ENCODE data around the gene ACTN1. TPM values are rescaled to one million over a fixed set of nuclear protein-coding genes. Genes with fewer than 3 reads are reported as not detected.

Gene ACTN1
- total RNA-seq, 1 donor from 2014 or later, result 479 TPM

DNA sequence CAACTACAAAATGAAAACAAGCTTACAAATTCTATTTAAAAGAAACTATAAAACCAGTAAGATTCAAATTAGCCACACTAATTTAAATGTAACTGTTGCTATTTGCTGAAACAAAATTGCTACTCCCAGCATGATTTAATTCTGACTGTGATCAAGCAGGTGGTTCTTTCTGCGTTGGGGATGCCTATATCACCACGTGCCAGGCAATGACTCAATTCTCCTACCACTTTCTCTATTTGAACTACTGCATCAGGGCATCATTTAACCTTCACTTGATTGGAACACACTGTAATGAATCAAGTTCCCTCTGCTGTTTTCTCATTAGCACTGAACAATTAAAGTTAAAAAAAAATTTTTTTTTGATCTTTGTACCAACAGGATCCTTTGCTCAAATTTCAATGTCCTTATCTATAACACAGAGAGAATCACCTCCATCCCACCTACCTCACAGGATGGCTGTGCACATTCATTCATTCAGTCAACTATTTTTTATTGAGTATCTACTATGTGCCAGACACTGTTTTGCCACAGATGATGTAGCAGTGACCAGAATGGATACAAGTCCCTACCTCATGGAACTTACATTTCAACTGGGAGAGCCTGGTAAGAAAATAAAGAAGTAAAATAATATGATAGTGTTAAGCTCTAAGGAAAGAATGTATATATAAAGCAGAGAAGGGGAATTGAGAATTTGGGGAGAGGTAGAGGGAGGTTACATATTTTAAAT is 8.0 kb upstream of the ACTN1 start:
- TF ChIP-seq, protein P1, sequence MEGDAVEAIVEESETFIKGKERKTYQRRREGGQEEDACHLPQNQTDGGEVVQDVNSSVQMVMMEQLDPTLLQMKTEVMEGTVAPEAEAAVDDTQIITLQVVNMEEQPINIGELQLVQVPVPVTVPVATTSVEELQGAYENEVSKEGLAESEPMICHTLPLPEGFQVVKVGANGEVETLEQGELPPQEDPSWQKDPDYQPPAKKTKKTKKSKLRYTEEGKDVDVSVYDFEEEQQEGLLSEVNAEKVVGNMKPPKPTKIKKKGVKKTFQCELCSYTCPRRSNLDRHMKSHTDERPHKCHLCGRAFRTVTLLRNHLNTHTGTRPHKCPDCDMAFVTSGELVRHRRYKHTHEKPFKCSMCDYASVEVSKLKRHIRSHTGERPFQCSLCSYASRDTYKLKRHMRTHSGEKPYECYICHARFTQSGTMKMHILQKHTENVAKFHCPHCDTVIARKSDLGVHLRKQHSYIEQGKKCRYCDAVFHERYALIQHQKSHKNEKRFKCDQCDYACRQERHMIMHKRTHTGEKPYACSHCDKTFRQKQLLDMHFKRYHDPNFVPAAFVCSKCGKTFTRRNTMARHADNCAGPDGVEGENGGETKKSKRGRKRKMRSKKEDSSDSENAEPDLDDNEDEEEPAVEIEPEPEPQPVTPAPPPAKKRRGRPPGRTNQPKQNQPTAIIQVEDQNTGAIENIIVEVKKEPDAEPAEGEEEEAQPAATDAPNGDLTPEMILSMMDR (conservative IDR thresholded peaks at IDR 0.05; ENCODE audit: low read depth, low read length), result no peak
- H3K4me3 ChIP-seq (ENCODE audit: low read depth, low read length), result no peak overlapping the region
- DNase-seq (ENCODE audit: low read depth), result no peak

DNA sequence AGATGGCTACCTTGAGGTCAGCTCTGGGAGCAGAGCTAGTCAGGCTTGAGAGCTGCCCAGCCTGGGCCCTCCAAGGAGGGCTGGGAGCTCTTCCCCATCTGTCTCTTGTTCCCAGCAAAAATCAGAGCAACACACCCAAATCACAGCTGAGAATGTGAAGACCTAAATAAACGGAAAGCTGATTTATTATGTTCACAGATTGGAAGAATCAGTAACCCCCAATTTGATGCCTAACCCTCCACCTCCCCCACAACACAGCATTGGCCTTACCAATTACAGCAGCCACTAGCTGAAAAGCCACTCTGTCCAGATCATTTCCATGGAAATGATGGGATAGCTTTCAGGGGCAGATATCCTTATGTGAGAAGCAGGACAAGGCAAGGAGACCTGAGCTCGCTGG is 7.1 kb upstream of the ACTN1 start:
- TF ChIP-seq, protein P1 (conservative IDR thresholded peaks at IDR 0.05; ENCODE audit: low read depth, low read length), result no peak
- no peak for DNase-seq (ENCODE audit: low read depth)
- H3K4me3 ChIP-seq (ENCODE audit: low read depth, low read length), result no peak overlapping the region

DNA sequence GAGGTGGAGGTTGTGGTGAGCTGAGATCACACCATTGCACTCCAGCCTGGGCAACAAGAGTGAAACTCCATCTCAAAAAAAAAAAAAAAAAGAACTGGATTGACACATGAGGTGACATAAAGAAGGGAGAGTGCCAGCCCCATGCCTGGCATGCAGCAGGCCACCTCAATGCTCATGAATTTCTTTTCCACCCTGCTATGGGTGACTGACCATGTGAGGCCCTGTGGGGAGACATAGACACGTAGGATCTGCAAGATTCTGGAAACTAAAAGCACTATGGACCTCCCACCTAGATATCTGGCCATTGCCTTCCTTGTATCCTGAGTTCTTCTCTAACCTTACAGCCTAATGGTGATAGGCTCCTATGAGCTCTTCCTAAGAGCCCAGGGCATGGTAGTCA is 5.6 kb upstream of the ACTN1 start:
- H3K4me3 ChIP-seq (ENCODE audit: low read depth, low read length), result no peak overlapping the region
- no peak for DNase-seq (ENCODE audit: low read depth)
- TF ChIP-seq, protein P1 (conservative IDR thresholded peaks at IDR 0.05; ENCODE audit: low read depth, low read length), result no peak

DNA sequence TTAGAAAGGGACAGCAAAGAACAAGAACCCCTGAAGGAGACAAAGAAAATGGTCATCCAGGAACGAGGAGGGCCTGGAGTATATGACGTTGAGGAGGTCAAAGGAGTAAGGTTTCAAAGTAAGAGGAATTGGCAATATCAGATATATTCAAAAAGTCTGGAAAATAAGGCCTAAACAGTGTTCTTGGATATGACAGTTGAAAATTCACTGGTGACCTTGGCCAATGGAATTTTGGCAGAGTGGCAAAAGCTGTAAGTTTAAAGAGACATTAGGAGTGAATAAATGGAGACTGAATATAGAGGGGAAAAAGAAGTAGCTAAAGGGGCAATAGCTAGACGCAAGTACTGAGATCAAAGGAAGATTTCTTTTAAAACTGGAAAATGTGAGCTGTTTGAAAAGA is 4.1 kb upstream of the ACTN1 start:
- DNase-seq (ENCODE audit: low read depth), result no peak
- H3K4me3 ChIP-seq (ENCODE audit: low read depth, low read length), result no peak overlapping the region
- TF ChIP-seq, protein P1 (conservative IDR thresholded peaks at IDR 0.05; ENCODE audit: low read depth, low read length), result no peak

DNA sequence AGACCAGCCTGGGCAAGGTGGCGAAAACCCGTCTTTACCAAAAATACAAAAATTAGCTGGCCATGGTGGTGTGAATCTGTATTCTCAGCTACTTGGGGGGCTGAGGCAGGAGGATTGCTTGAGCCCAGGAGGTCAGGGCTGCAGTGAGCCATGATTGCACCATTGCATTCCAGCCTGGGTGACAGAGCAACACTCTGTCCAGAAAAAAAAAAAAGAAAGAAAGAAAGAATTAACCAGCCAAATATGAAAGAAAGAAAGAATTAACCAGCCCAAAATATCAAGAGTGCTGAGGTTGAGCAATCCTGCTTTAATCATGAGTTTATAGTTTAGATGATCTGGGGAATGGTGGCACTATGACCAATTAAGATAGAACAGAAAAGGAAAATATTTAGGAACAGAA is 3.5 kb upstream of the ACTN1 start:
- H3K4me3 ChIP-seq (ENCODE audit: low read depth, low read length), result no peak overlapping the region
- DNase-seq (ENCODE audit: low read depth), result no peak
- TF ChIP-seq, protein P1 (conservative IDR thresholded peaks at IDR 0.05; ENCODE audit: low read depth, low read length), result no peak

DNA sequence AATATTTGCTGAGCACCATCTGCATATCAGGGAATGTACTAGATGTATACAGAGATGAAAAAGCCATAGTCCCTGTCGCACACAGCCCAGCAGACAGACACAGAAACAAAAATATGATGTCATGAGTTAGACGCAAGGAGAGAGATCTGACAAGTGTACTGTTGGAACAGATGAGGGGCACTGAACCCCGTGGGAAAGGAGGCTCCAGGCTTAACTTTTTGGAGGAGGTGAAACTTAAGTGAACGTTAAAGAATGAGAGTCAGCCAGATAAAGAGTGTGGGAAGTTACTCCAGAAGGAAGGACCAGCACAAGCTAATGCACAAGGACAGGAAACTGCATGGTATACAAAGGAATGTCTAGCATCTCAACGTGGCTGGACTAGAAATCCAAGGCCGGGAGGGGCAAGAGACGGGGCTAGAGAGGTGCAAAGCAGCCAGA is 2.5 kb upstream of the ACTN1 start:
- H3K4me3 ChIP-seq (ENCODE audit: low read depth, low read length), result no peak overlapping the region
- TF ChIP-seq, protein P1 (conservative IDR thresholded peaks at IDR 0.05; ENCODE audit: low read depth, low read length), result no peak
- no peak for DNase-seq (ENCODE audit: low read depth)

DNA sequence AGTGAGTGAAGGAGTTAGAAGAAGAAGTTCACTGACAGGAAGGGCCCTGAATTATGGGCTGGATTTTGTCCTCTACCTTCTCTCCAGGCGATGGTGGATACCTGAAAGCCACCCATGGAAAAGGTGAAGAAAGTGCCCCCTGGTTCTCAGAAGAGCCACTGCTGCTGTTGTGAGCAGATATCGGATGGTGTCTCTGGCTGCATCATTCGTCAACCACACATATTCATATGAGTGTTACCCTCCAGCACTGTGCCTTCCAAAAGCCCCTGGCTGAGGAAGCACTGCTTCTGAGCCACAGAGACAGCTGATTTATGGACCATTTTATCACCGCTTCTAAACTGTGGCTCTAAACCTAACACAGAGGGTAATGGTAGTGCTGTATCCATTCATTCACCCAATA is 2.0 kb upstream of the ACTN1 start:
- TF ChIP-seq, protein P1 (conservative IDR thresholded peaks at IDR 0.05; ENCODE audit: low read depth, low read length), result no peak
- no peak overlapping the region for H3K4me3 ChIP-seq (ENCODE audit: low read depth, low read length)
- DNase-seq (ENCODE audit: low read depth), result no peak

Measured in epithelial cell of proximal tubule (primary cell).